T-cell (primary cell): ENCODE measurements around the gene SSPN. TPM values are rescaled to one million over a fixed set of nuclear protein-coding genes. Genes with fewer than 3 reads are reported as not detected.

Source experiments
- ATAC-seq, 4 experiments: fragments of 200-7000 bp in 3 of 4; fragments of 150-1000 bp in 1 of 4; cut with Tn5 transposase; replicated peaks in 1 of 4; 1 replicate in 3 of 4; 2 replicates in 1 of 4; pipeline ENCODE4 v1.10.0; 2021; ENCODE audit warnings: moderate library complexity in 3 of 4, mild to moderate bottlenecking in 2 of 4, moderate number of reproducible peaks in 1 of 4
- CTCF ChIA-PET, 2 donors: fragments of 300-600 bp; sonication (Branson Sonifier 250); formaldehyde crosslinking; loops; one replicate each; lab custom pipeline; 2022; ENCODE audit warnings: antibody characterized with exemption in 2 of 2; lab: Charles Lee
- POLR2A ChIA-PET, 2 donors: fragments of 300-600 bp; sonication (Branson Sonifier 250); formaldehyde crosslinking; loops; one replicate each; lab custom pipeline; 2022; ENCODE audit warnings: antibody characterized with exemption in 2 of 2; lab: Charles Lee
- DNase-seq, 35 experiments: peaks; one replicate each; pipeline versions ENCODE4 v3.0.0 to v3.0.0-alpha.2; 2013 to 2023
- H3K27ac ChIP-seq: one replicate; pipeline ENCODE4 v1.5.1; 2013; ENCODE audit warnings: low read length
- H3K27me3 ChIP-seq, 2 experiments: replicated peaks in 1 of 2; 1 replicate in 1 of 2; 2 replicates in 1 of 2; pipeline versions ENCODE4 v1.6.1 to v1.7.0; 2013; ENCODE audit warnings: low read length in 1 of 2, mixed read lengths in 1 of 2; ENCODE audit not compliant: control insufficient read depth in 2 of 2, insufficient read depth in 2 of 2; ENCODE audit errors: extremely low read depth in 1 of 2
- H3K36me3 ChIP-seq, 2 donors: 1 replicate in 1 of 2; 2 replicates in 1 of 2; pipeline versions ENCODE4 v1.6.1 to v1.7.0; 2013; ENCODE audit warnings: low read length in 1 of 2; ENCODE audit not compliant: control insufficient read depth in 2 of 2, insufficient read depth in 1 of 2; ENCODE audit errors: extremely low read depth in 1 of 2
- H3K4me1 ChIP-seq, 2 experiments: 1 replicate in 1 of 2; 2 replicates in 1 of 2; pipeline versions ENCODE4 v1.6.1 to v1.7.0; 2013; ENCODE audit warnings: low read length in 2 of 2, mixed read lengths in 1 of 2; ENCODE audit not compliant: insufficient read depth in 2 of 2, control insufficient read depth in 1 of 2; ENCODE audit errors: extremely low read depth in 1 of 2
- H3K4me3 ChIP-seq, 2 donors: 1 replicate in 1 of 2; 2 replicates in 1 of 2; pipeline versions ENCODE4 v1.5.1 to v1.7.0; 2013; ENCODE audit warnings: mild to moderate bottlenecking in 2 of 2, low read length in 1 of 2, moderate library complexity in 1 of 2; ENCODE audit not compliant: control insufficient read depth in 1 of 2; ENCODE audit errors: extremely low read depth in 1 of 2
- H3K9me3 ChIP-seq: 2 replicates; pipeline ENCODE4 v1.7.0; 2013
- H3K27ac Mint-ChIP-seq, 2 donors: one replicate each; pipeline ENCODE4 v1.8.0; 2020 to 2021; ENCODE audit warnings: mild to moderate bottlenecking in 2 of 2, mixed read lengths in 2 of 2
- H3K27me3 Mint-ChIP-seq, 2 donors: one replicate each; pipeline ENCODE4 v1.8.0; 2021 to 2022; ENCODE audit warnings: mixed read lengths in 2 of 2
- H3K36me3 Mint-ChIP-seq: one replicate; pipeline ENCODE4 v1.8.0; 2021; ENCODE audit warnings: mixed read lengths
- H3K4me1 Mint-ChIP-seq, 3 donors: one replicate each; pipeline ENCODE4 v1.8.0; 2020 to 2022; ENCODE audit warnings: mixed read lengths in 3 of 3, mild to moderate bottlenecking in 1 of 3
- H3K4me3 Mint-ChIP-seq, 3 donors: one replicate each; pipeline ENCODE4 v1.8.0; 2020 to 2022; ENCODE audit warnings: mild to moderate bottlenecking in 3 of 3, mixed read lengths in 3 of 3, moderate library complexity in 3 of 3
- H3K9me3 Mint-ChIP-seq, 3 donors: one replicate each; pipeline ENCODE4 v1.8.0; 2020 to 2022; ENCODE audit warnings: mixed read lengths in 3 of 3
- WGBS: methylation state at CpG from one replicate; pipeline ENCODE4 v1.1.5; 2013; ENCODE audit warnings: missing lambda C conversion rate; ENCODE audit not compliant: insufficient coverage; 5-methylcytosine and 5-hydroxymethylcytosine counted together
- total RNA-seq, 35 experiments: library from RNA in 6 of 35; stranded (reverse) in 6 of 35; fragments of 120-200 nt in 1 of 35; gene quantifications; one replicate each; pipeline versions ENCODE4 v1.2.1 to v1.2.4 and lab custom pipeline; 2013 to 2026

Gene SSPN
- total RNA-seq, 5 donors from 2014 or later (not counting 1 experiment from before 2014, with no cell fraction given): 0.06 to 0.33 (median 0.15) TPM

GRCh38 chr12:26280869-26281268 lies 85.5 kb downstream of the SSPN start:
- no peak for ATAC-seq
- DNase-seq: no peak
- Mint-ChIP-seq H3K4me1 (peaks cover 0 to 11% (median 4%) of the 10 kb centered on the region in 3 donors), H3K27me3 (no peaks in the 10 kb centered on the region), H3K9me3 (no peaks in the 10 kb centered on the region), H3K36me3 (no peaks in the 10 kb centered on the region), H3K4me3 (no peak overlapping the region), H3K27ac (no peak overlapping the region)
- ChIA-PET POLR2A (no interaction called here), CTCF (no interaction called here)
- H3K27ac ChIP-seq: no peak overlapping the region
- H3K9me3 ChIP-seq: no peaks in the 10 kb centered on the region
- no peaks in the 10 kb centered on the region for H3K36me3 ChIP-seq
- H3K4me1 ChIP-seq: peaks cover 0 to 5% of the 10 kb centered on the region in 2 experiments
- H3K4me3 ChIP-seq: no peak overlapping the region
- H3K27me3 ChIP-seq: peaks cover 0 to 4% of the 10 kb centered on the region in 2 experiments
- 80% methylated on average over 3 of the region's 3 CpGs for WGBS

- no peak overlapping the region for H3K27ac Mint-ChIP-seq
- 85% methylated on average over 4 of the region's 4 CpGs for WGBS
- ATAC-seq (no peak), DNase-seq (no peak)
- Histone ChIP-seq H3K27me3 (peaks cover 0 to 4% of the 10 kb centered on the region in 2 experiments), H3K9me3 (no peaks in the 10 kb centered on the region), H3K4me1 (peaks cover 0 to 5% of the 10 kb centered on the region in 2 experiments), H3K36me3 (no peaks in the 10 kb centered on the region), H3K4me3 (no peak overlapping the region), H3K27ac (no peak overlapping the region)
- no peak overlapping the region for H3K4me3 Mint-ChIP-seq
- CTCF ChIA-PET: no interaction called here
- no peaks in the 10 kb centered on the region for H3K27me3 Mint-ChIP-seq
- POLR2A ChIA-PET: no interaction called here
- peaks cover 0 to 11% (median 4%) of the 10 kb centered on the region in 3 donors for H3K4me1 Mint-ChIP-seq
- no peaks in the 10 kb centered on the region for H3K36me3 Mint-ChIP-seq
- H3K9me3 Mint-ChIP-seq: no peaks in the 10 kb centered on the region
These were observed 85.9 kb downstream of the SSPN start for GRCh38 chr12:26281320-26281719.

- H3K36me3 Mint-ChIP-seq: no peaks in the 10 kb centered on the region
- ChIA-PET POLR2A (no interaction called here), CTCF (no interaction called here)
- no peaks in the 10 kb centered on the region for H3K9me3 Mint-ChIP-seq
- Histone ChIP-seq H3K27me3 (peaks cover 0 to 4% of the 10 kb centered on the region in 2 experiments), H3K4me3 (no peak overlapping the region), H3K27ac (no peak overlapping the region), H3K9me3 (no peaks in the 10 kb centered on the region), H3K36me3 (no peaks in the 10 kb centered on the region), H3K4me1 (peaks cover 0 to 5% of the 10 kb centered on the region in 2 experiments)
- H3K27ac Mint-ChIP-seq: no peak overlapping the region
- no peak overlapping the region for H3K4me3 Mint-ChIP-seq
- WGBS: 70% methylated on average over 2 of the region's 4 CpGs
- H3K27me3 Mint-ChIP-seq: peaks cover 0 to 1% of the 10 kb centered on the region in 2 donors
- ATAC-seq (no peak), DNase-seq (no peak)
- H3K4me1 Mint-ChIP-seq: peaks cover 0 to 11% (median 4%) of the 10 kb centered on the region in 3 donors
These were observed 87.1 kb downstream of the SSPN start for GRCh38 chr12:26282339-26282940.

DNA sequence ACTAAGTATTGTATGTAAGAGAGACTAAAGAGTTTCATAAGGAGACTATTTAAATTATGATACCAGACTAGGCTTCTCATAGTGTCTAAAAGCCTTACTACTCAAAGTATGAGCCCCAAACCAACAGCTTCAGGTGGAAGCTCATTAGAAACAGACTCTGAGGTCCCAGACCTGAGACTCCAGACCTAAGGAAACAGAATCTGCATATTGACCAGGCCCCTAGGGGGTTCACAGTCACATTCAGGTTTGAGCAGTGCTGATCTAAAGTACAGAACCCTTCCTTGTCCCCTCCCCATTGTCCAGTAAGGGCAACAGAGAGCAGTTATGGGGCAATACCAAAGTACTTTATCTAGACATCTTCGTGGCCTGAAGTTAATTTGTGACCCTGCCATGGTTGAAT lies 87.7 kb downstream of the SSPN start:
- peaks cover 0 to 5% of the 10 kb centered on the region in 2 experiments for H3K4me1 ChIP-seq
- POLR2A ChIA-PET: no interaction called here
- Mint-ChIP-seq H3K36me3 (no peaks in the 10 kb centered on the region), H3K9me3 (no peaks in the 10 kb centered on the region), H3K4me1 (peaks cover 0 to 11% (median 4%) of the 10 kb centered on the region in 3 donors), H3K27ac (no peak overlapping the region), H3K27me3 (peaks cover 0 to 1% of the 10 kb centered on the region in 2 donors), H3K4me3 (no peak overlapping the region)
- no peaks in the 10 kb centered on the region for H3K36me3 ChIP-seq
- no CpG with 5 or more reads among the region's 1 CpG for WGBS
- peaks cover 0 to 4% of the 10 kb centered on the region in 2 experiments for H3K27me3 ChIP-seq
- H3K9me3 ChIP-seq: no peaks in the 10 kb centered on the region
- H3K4me3 ChIP-seq: no peak overlapping the region
- DNase-seq (no peak), ATAC-seq (no peak)
- CTCF ChIA-PET: no interaction called here
- no peak overlapping the region for H3K27ac ChIP-seq

DNA sequence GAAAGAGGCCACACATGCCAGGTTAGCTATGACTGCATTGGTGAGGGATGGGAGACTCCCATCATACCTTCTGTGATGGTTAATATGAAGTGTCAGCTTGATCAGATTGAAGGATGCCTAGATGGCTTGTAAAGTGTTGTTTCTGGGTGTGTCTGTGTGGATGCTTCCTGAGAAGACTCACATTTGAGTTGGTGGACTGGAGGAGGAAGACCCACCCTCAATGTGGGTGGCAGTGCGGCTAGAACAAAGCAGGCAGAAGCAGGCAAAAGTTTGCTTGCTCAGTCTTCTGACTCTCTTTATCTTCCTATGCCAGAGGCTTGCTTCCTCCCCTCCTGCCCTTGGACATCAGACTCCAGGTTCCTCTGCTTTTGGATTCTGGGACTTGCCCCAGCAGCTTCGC lies 88.2 kb downstream of the SSPN start:
- DNase-seq: no peak
- Mint-ChIP-seq H3K27ac (no peak overlapping the region), H3K4me3 (no peak overlapping the region), H3K4me1 (peaks cover 0 to 11% (median 4%) of the 10 kb centered on the region in 3 donors), H3K27me3 (peaks cover 0 to 1% of the 10 kb centered on the region in 2 donors), H3K9me3 (no peaks in the 10 kb centered on the region), H3K36me3 (no peaks in the 10 kb centered on the region)
- CTCF ChIA-PET: no interaction called here
- Histone ChIP-seq H3K36me3 (no peaks in the 10 kb centered on the region), H3K27ac (no peak overlapping the region), H3K27me3 (peaks cover 0 to 4% of the 10 kb centered on the region in 2 experiments), H3K4me3 (no peak overlapping the region), H3K4me1 (peaks cover 0 to 5% of the 10 kb centered on the region in 2 experiments), H3K9me3 (no peaks in the 10 kb centered on the region)
- WGBS: 86% methylated on average over 1 of the region's 2 CpGs
- POLR2A ChIA-PET: no interaction called here
- ATAC-seq: no peak

DNA sequence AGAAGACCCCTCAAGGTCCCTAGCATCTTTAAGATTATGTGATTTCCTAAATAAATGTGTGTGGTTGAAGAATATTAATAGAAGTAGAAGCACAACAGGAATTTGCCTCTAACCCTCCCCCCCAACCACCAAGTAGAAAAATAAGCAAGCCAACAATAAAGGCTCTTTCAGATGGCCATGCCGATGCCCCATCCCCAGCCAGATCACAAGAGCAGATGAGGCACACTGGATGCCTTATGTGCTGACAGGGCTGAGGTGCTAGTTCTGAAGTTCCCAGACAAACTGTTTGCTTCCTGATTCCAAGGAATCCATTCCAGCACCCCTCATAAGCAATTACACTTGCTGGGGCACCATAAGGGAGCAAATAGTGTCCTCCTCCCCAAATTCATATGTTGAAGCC lies 90.0 kb downstream of the SSPN start:
- Mint-ChIP-seq H3K27me3 (peaks cover 0 to 1% of the 10 kb centered on the region in 2 donors), H3K4me3 (no peak overlapping the region), H3K9me3 (no peaks in the 10 kb centered on the region), H3K27ac (no peak overlapping the region), H3K36me3 (no peaks in the 10 kb centered on the region), H3K4me1 (peaks cover 0 to 11% (median 4%) of the 10 kb centered on the region in 3 donors)
- H3K36me3 ChIP-seq: no peaks in the 10 kb centered on the region
- no peaks in the 10 kb centered on the region for H3K27me3 ChIP-seq
- WGBS: 88% methylated on average over 1 of the region's 1 CpG
- ATAC-seq (no peak), DNase-seq (no peak)
- H3K4me3 ChIP-seq: no peak overlapping the region
- H3K4me1 ChIP-seq: peaks cover 0 to 5% of the 10 kb centered on the region in 2 experiments
- ChIA-PET CTCF (no interaction called here), POLR2A (no interaction called here)
- no peaks in the 10 kb centered on the region for H3K9me3 ChIP-seq
- no peak overlapping the region for H3K27ac ChIP-seq
